Upper lobe of left lung (tissue), 4 donors: ENCODE results near the gene ADGRF1.

ENCODE experiments used
- CTCF ChIP-seq, 6 experiments: fragments of 450-650 bp in 4 of 6; fragments of 200-600 bp in 2 of 6; sonication (generic) in 2 of 6; IDR thresholded peaks; one replicate each; pipeline ENCODE4 v1.5.1; 2016 to 2019; ENCODE audit warnings: antibody characterized with exemption in 6 of 6
- EP300 ChIP-seq, 4 donors: sonication (generic); formaldehyde crosslinking; IDR thresholded peaks; one replicate each; pipeline ENCODE4 v1.5.1; 2017; ENCODE audit warnings: antibody characterized with exemption in 4 of 4, control low read depth in 2 of 4
- POLR2A ChIP-seq, 4 donors: fragments of 450-650 bp; IDR thresholded peaks; one replicate each; pipeline ENCODE4 v1.5.1; 2016 to 2017; ENCODE audit warnings: antibody characterized with exemption in 4 of 4, mild to moderate bottlenecking in 2 of 4

- TF ChIP-seq CTCF (IDR thresholded peaks at IDR 0.05) (no peak), POLR2A (IDR thresholded peaks at IDR 0.05) (no peak), EP300 (IDR thresholded peaks at IDR 0.05) (no peak)
Measured at GRCh38 chr6:47027315-47027714, 14.8 kb downstream of the ADGRF1 start.
